ENCODE measurements around the gene CD300LG. TPM values are rescaled to one million over a fixed set of nuclear protein-coding genes. Genes with fewer than 3 reads are reported as not detected.

Gene CD300LG
- total RNA-seq, 1 experiment from 2014 or later, result not detected

DNA sequence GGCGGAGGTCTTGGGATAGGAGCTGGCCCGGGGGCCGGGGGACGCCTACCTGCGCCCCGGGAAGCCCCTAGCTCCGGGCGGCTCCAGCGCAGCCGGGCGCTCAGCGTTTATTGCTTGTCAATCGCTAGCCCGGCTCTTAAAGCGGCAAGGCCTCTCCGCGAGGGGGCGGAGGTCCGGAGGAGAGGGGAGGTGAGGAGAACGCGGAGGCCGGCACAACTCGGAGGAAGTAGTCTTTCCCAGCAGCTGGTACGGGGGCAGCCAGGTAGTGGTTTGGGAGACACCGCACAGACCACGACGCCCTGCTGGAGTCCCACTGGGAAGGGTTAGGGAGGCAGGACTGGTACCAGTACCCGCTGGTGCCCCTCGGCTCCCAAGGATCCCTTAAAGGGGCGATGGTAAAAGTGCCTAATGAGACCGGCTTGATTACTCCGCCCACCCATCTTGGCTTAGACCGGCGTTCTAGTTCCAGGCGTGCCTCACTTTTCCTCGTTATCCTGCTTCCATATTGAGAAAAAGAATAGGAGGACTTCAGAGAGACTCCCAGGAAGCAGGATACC lies 60.5 kb downstream of the CD300LG start, which contains the start of gene MPP2:
TSS of gene MPP2 (minus strand) at position 112 of the 557 bp plus-strand sequence. CDS start 3,076 bp downstream, outside the sequence.
- DNase-seq (ENCODE audit: low spot score), result no peak

DNA sequence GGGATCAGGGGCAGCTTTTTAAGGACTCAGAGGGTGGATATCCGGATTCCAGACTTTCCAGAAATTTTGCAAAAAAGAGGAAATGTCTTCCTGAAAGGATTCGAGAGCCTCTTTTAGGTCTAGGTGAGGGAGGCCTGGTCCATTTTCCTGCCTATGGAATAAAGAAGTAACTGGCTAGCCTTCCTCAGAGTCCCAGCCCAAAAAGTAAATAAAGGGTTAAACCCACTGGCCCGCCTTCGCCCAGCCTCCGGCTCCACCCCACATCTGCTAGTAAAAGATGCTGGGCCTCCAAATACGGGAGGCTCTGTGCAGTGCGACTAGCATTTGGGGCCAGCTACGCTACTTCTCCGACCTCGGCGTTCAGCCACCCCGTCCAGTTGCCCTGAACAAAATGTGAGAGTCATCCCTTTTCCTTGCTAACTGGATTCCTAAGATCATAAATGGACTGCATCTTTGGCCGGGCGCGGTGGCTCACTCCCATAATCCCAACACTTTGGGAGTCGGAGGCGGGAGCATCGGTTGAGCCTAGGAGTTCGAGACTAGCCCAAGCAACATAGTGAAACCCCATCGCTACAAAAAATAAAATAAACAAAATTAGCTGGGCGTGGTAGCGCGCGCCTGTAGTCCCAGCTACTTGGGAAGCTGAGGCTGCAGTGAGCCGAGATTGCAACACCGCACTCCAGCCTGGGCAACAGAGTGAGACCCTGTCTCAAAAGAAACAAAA lies 61.2 kb downstream of the CD300LG start:
- DNase-seq (ENCODE audit: low spot score), result no peak

DNA sequence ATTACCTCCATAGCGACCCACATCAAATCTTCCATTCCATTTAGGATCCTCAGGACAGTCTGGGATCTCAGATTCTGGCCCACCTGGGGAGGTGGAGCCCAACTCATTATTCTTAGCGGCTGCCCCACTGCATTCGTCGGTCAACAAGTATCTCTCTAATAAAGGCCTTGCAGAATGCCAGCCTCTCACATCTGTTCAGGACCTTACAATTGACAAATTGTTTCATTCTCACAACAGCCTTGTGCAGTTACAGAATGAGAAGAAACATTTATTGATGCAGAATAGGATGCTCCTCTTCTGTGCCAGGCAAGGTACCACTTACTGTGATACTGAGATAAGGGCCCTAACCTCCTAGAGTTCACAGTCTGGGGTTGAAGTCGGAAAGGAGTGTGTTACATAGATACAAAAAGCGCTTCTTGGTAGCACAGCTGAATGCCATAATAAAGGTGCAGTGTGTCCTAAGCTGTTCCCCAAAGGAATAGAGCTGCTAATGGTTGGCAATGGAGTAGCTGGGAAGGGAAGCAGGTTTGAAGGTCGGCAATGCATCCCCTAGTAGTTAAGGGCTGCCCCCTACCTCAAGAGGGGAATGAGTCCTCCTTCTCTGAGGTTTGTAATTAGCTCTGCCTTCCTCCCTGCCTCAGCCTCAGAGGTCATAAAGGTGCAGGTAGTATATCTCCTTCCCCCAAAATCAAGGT lies 62.7 kb downstream of the CD300LG start:
- no peak for DNase-seq (ENCODE audit: low spot score)

DNA sequence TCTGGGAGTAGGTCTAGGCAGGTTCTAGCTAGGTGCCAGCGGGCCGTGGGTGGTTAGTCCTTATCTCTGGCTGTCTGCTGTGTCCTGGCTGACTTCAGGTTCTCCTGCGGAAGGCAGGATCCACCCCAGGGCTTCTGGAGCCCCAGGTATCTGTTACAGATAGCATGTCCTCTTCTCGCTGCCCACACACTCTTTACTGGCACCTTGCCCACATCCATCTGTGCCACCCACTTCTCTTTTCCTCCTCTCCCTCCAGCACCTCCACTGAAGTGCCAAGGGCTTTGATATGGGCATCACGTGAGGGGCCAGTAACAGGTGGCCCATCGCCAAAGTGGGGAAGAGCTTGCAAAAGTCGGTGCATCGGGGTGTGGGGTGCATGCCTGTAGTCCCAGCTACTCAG lies 64.9 kb downstream of the CD300LG start:
- DNase-seq (ENCODE audit: low spot score), result no peak

DNA sequence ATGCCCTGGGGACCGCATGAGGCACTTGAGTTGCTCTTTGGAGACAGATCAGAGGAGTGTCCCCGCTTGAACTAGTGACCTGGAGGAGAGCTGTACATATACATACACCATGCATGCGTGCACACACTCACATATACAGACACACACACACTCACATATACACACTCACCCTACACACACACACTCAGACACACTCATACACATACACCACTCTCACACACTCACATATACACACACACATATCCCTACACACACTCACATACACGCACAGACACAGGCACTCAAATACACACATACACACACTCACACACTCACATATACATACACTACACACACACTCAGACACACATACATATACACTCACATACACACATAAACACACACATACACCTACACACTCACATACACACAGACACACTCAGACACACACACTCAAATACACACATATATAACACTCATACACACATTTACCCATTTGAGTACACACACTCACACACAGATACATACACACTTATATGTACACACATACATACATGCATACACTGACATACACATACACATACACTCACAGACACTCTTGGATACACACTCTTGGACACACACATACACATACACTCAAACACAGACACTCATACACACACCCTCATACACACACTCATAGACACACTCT lies 65.8 kb downstream of the CD300LG start:
- no peak for DNase-seq (ENCODE audit: low spot score)

Other genes with a start within 250 kb of the CD300LG start
- not detected in 2 replicates for gene MEOX1, start 185.3 kb upstream of the CD300LG start, total RNA-seq (2014; rRNA removed; shearing (Covaris generic))
- gene SOST, start 88.4 kb upstream of the CD300LG start, total RNA-seq (2014; rRNA removed; shearing (Covaris generic)), result 4.2 and 6.1 TPM in 2 replicates
- gene DUSP3, start 68.2 kb upstream of the CD300LG start, total RNA-seq (2014; rRNA removed; shearing (Covaris generic)), result 34.3 and 37.3 TPM in 2 replicates
- not detected in 2 replicates for gene CFAP97D1, start 66.7 kb upstream of the CD300LG start, total RNA-seq (2014; rRNA removed; shearing (Covaris generic))
- gene MPP3, start 14.0 kb upstream of the CD300LG start, total RNA-seq (2014; rRNA removed; shearing (Covaris generic)), result 4.0 and 4.3 TPM in 2 replicates
- gene MPP2, start 60.4 kb downstream of the CD300LG start, total RNA-seq (2014; rRNA removed; shearing (Covaris generic)), result 1.2 and 1.8 TPM in 2 replicates
- not detected in 2 replicates for gene PPY, start 95.3 kb downstream of the CD300LG start, total RNA-seq (2014; rRNA removed; shearing (Covaris generic))
- gene PYY, start 106.8 kb downstream of the CD300LG start, total RNA-seq (2014; rRNA removed; shearing (Covaris generic)), result 0.17 TPM in 1 of 2 replicates, not detected in the other
- gene NAGS, start 157.4 kb downstream of the CD300LG start, total RNA-seq (2014; rRNA removed; shearing (Covaris generic)), result 1.0 and 3.1 TPM in 2 replicates
- 45.9 and 54.9 TPM in 2 replicates for gene TMEM101, start 167.8 kb downstream of the CD300LG start, total RNA-seq (2014; rRNA removed; shearing (Covaris generic))
- gene LSM12, start 219.5 kb downstream of the CD300LG start, total RNA-seq (2014; rRNA removed; shearing (Covaris generic)), result 62.2 and 65.0 TPM in 2 replicates
- 51.0 and 71.2 TPM in 2 replicates for gene G6PC3, start 223.6 kb downstream of the CD300LG start, total RNA-seq (2014; rRNA removed; shearing (Covaris generic))